Measurements from ENCODE around the gene DGKD.

- TF ChIP-seq POLR2AphosphoS5 (IDR thresholded peaks at IDR 0.05) (no peak), CTCF (IDR thresholded peaks at IDR 0.05) (no peak), POLR2A (IDR thresholded peaks at IDR 0.05) (no peak)
Observed at GRCh38 chr2:233492078-233492477, 137.8 kb downstream of the DGKD start.

Data from gastroesophageal sphincter (tissue), 3 donors.